Hepatocyte (in vitro differentiated cells): Measurements from ENCODE around the gene LGALS12. TPM values are rescaled to one million over a fixed set of nuclear protein-coding genes. Genes with fewer than 3 reads are reported as not detected.

Experiments
- DNase-seq: peaks from one replicate; pipeline ENCODE4 v3.0.0-alpha.2; 2016; ENCODE audit warnings: low spot score
- H2AFZ ChIP-seq: fragments of 200-600 bp; sonication (generic); 2 replicates; pipeline ENCODE4 v1.6.0; 2016; ENCODE audit warnings: antibody characterized with exemption, mild to moderate bottlenecking
- H3K27ac ChIP-seq: fragments of 200-600 bp; sonication (generic); 2 replicates; pipeline ENCODE4 v1.5.1; 2016; ENCODE audit warnings: mild to moderate bottlenecking
- H3K27me3 ChIP-seq: fragments of 200-600 bp; sonication (generic); 2 replicates; pipeline ENCODE4 v1.6.1; 2016
- H3K36me3 ChIP-seq: fragments of 200-600 bp; sonication (generic); replicated peaks from 2 replicates; pipeline ENCODE4 v1.5.1; 2016; ENCODE audit warnings: low read depth; ENCODE audit not compliant: insufficient read depth
- H3K4me1 ChIP-seq: fragments of 200-600 bp; sonication (generic); 2 replicates; pipeline ENCODE4 v1.5.1; 2016; ENCODE audit warnings: mild to moderate bottlenecking, moderate library complexity; ENCODE audit not compliant: insufficient read depth
- H3K4me2 ChIP-seq: fragments of 200-600 bp; sonication (generic); 2 replicates; pipeline ENCODE4 v1.6.0; 2016
- H3K4me3 ChIP-seq: fragments of 200-600 bp; sonication (generic); 2 replicates; pipeline ENCODE4 v1.5.1; 2016; ENCODE audit warnings: mild to moderate bottlenecking
- H3K79me2 ChIP-seq: fragments of 200-600 bp; sonication (generic); 2 replicates; pipeline ENCODE4 v1.6.0; 2017; ENCODE audit warnings: mild to moderate bottlenecking
- H3K9me2 ChIP-seq: fragments of 200-600 bp; sonication (generic); replicated peaks from 2 replicates; pipeline ENCODE4 v1.6.0; 2017; ENCODE audit warnings: mild to moderate bottlenecking; ENCODE audit not compliant: insufficient read depth
- H3K9me3 ChIP-seq: fragments of 200-600 bp; sonication (generic); 2 replicates; pipeline ENCODE4 v1.5.1; 2016; ENCODE audit warnings: low read depth, mild to moderate bottlenecking
- H4K20me1 ChIP-seq: fragments of 200-600 bp; sonication (generic); 2 replicates; pipeline ENCODE4 v1.6.0; 2016; ENCODE audit warnings: mild to moderate bottlenecking; ENCODE audit not compliant: insufficient read depth, poor library complexity, severe bottlenecking
- CTCF ChIP-seq: fragments of 200-600 bp; sonication (generic); IDR thresholded peaks from 2 replicates; pipeline ENCODE4 v1.5.1; 2016; ENCODE audit warnings: antibody characterized with exemption, mild to moderate bottlenecking; ENCODE audit not compliant: poor library complexity
- EZH2 ChIP-seq: fragments of 200-600 bp; sonication (generic); IDR thresholded peaks from 2 replicates; pipeline ENCODE4 v1.6.1; 2016; ENCODE audit warnings: antibody characterized with exemption, mild to moderate bottlenecking, borderline replicate concordance
- EZH2phosphoT487 ChIP-seq: fragments of 200-600 bp; sonication (generic); IDR thresholded peaks from one replicate; pipeline ENCODE4 v1.6.1; 2018; ENCODE audit warnings: antibody characterized with exemption, mild to moderate bottlenecking, low read depth, moderate library complexity; ENCODE audit not compliant: unreplicated experiment, severe bottlenecking
- WGBS: methylation state at CpG from one replicate; pipeline ENCODE4 v1.1.6; 2016; ENCODE audit warnings: low lambda C conversion rate; ENCODE audit errors: missing lambda C conversion rate; 5-methylcytosine and 5-hydroxymethylcytosine counted together
- polyA plus RNA-seq: library from polyadenylated mRNA; unstranded; fragments of >200 nt; fragmentation: Nextera tagmentation; extraction: Ambion mirVana; gene quantifications from 2 replicates; pipeline ENCODE4 v1.2.1, GENCODE V29; 2016
- total RNA-seq: library from RNA; depleted of rRNA; stranded (reverse); fragments of >200 nt; gene quantifications from 2 replicates; pipeline ENCODE4 v1.2.3, GENCODE V29; 2014

The LGALS12 gene
- total and polyA plus RNA-seq, 2 experiments from 2014 or later = not detected

- no peak overlapping the region for H2AFZ ChIP-seq
- DNase-seq = no peak
- TF ChIP-seq CTCF (no peak), EZH2 (no peak), EZH2phosphoT487 (no peak)
- H3K36me3 ChIP-seq = no peaks in the 10 kb centered on the region
- H4K20me1 ChIP-seq = no peaks in the 10 kb centered on the region
- H3K4me1 ChIP-seq = peaks cover 22% of the 10 kb centered on the region
- H3K27ac ChIP-seq = no peak overlapping the region
- H3K79me2 ChIP-seq = no peaks in the 10 kb centered on the region
- no peak overlapping the region for H3K4me2 ChIP-seq
- H3K27me3 ChIP-seq = no peaks in the 10 kb centered on the region
- WGBS = 93% methylated on average over 7 of the region's 7 CpGs
- no peaks in the 10 kb centered on the region for H3K9me2 ChIP-seq
- no peaks in the 10 kb centered on the region for H3K9me3 ChIP-seq
- no peak overlapping the region for H3K4me3 ChIP-seq
These were observed 54.8 kb downstream of the LGALS12 start for GRCh38 chr11:63560506-63561180.

- Histone ChIP-seq H3K9me3 (no peaks in the 10 kb centered on the region), H3K36me3 (no peaks in the 10 kb centered on the region), H3K27me3 (no peaks in the 10 kb centered on the region), H3K27ac (peak within 1 kb of the TSS; percentile 99), H3K4me1 (peaks cover 39% of the 10 kb centered on the region), H2AFZ (no peak within 1 kb of the TSS), H3K9me2 (no peaks in the 10 kb centered on the region), H3K79me2 (no peaks in the 10 kb centered on the region), H4K20me1 (no peaks in the 10 kb centered on the region), H3K4me3 (no peak within 1 kb of the TSS), H3K4me2 (peak within 1 kb of the TSS; percentile 58)
- no peak for TF ChIP-seq EZH2phosphoT487
- no peak for TF ChIP-seq CTCF
- TF ChIP-seq EZH2 = no peak
- DNase-seq = no peak
- WGBS = 85% methylated on average over 13 of the region's 13 CpGs
These were observed 57.5 kb downstream of the LGALS12 start, which contains the start of gene PLAAT2 for GRCh38 chr11:63563201-63564055. TSS of gene PLAAT2 (minus strand) at chr11:63563379. CDS start at chr11:63563324, 55 bp downstream.

GRCh38 chr11:63564056-63564774 is 58.3 kb downstream of the LGALS12 start:
- DNase-seq = peak; percentile 37

More at GRCh38 chr11:63564056-63564774, 58.3 kb downstream of the LGALS12 start:
- Histone ChIP-seq H3K36me3 (no peaks in the 10 kb centered on the region), H3K9me2 (no peaks in the 10 kb centered on the region), H3K9me3 (no peaks in the 10 kb centered on the region), H4K20me1 (no peaks in the 10 kb centered on the region), H3K4me1 (peaks cover 36% of the 10 kb centered on the region), H2AFZ (no peak overlapping the region), H3K79me2 (no peaks in the 10 kb centered on the region), H3K27ac (peak overlapping the region; percentile 99), H3K4me2 (peak overlapping the region; percentile 58), H3K27me3 (no peaks in the 10 kb centered on the region), H3K4me3 (no peak overlapping the region)
- TF ChIP-seq EZH2phosphoT487 (no peak), CTCF (no peak), EZH2 (no peak)
- WGBS = 80% methylated on average over 7 of the region's 7 CpGs
